Purkinje cell (primary cell): ENCODE data around the gene C1orf226. TPM values are rescaled to one million over a fixed set of nuclear protein-coding genes. Genes with fewer than 3 reads are reported as not detected.

Source experiments
- polyA plus RNA-seq: library from polyadenylated mRNA; unstranded; fragments of >200 nt; fragmentation: Nextera tagmentation; gene quantifications from 2 replicates; pipeline ENCODE4 v1.2.1, GENCODE V29; 2014

Gene C1orf226
- 0.78 and 1.1 TPM in 2 replicates for polyA plus RNA-seq

DNA sequence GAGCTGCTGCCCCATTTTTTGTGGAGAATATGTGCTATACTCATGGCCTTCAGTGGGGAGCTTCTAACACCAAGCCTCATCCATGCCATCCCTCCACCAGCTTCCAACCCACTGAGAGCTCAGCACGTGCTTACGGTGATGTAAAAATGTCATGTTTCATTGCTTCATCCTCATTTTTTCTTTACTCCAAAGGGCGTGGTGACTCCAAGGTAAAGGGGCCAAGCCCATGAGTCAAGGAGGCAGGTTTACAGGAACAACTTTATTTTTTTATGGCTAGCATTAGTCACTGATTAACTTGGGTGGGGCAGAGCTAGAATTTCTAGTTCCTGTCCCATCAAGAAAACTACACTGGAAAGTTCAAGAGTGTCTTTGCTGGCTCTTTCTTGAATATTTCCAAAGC, at the start of gene C1orf226:
Gene C1orf226, plus strand, starts transcription at position 346 of the 400 bp plus-strand sequence. CDS start 174 bp downstream, outside the sequence.

DNA sequence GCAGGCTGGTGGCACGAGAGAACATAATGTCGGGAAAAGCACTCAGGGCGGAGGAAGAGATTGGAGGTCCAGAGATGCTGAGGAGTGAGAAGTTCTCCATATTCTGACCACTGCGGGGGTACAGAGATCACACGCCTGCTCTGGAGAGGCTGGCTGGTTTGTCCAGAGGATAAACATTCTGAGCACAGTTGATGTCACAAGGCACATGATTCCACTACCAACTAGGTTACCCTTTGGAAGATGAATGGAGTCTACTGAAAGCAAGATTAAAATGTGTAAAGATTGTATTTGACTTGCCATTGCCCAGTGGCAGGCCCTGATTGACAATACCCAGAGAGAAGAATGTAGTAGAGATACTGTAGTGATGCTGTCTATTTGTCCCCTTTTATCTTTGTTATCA, 4.8 kb upstream of the C1orf226 start, which contains the start of gene SPATA46:
Gene SPATA46, minus strand, starts transcription at position 164 of the 400 bp plus-strand sequence. Its CDS starts 64 bp downstream, at position 100.

DNA sequence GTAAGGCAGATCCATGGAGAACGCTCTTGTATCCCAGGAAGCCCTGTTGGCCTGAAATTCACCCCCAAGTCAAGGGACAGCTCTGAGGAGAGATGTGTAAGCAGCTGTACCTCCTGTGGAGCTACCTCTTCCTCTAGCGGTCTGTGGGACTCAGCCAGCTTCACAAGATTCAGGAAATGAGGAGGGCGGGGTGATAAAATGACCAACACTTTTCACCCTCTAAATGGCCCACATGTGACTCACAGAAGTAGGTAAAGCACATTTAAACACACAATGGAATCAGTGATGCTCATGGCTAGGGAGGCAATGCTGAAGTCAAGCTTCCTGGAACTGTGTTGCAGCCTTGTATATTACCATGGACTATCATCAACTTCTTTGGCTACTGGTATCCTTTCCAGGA, 30.5 kb downstream of the C1orf226 start, which contains the start of gene SH2D1B:
Gene SH2D1B, minus strand, starts transcription at position 135 of the 400 bp plus-strand sequence. Its CDS starts 120 bp downstream, at position 15.

Other genes starting within 250 kb of the C1orf226 start
- not detected in 2 replicates for gene SPATA46, start 4.9 kb upstream of the C1orf226 start, polyA plus RNA-seq
- 2.2 TPM in 1 of 2 replicates, not detected in the other for gene SH2D1B, start 30.4 kb downstream of the C1orf226 start, polyA plus RNA-seq
- 49.6 and 56.4 TPM in 2 replicates for gene UHMK1, start 116.1 kb downstream of the C1orf226 start, polyA plus RNA-seq
- gene UAP1, start 180.0 kb downstream of the C1orf226 start, polyA plus RNA-seq: 42.4 and 42.9 TPM in 2 replicates